ENCODE measurements around the gene ISY1. TPM values are rescaled to one million over a fixed set of nuclear protein-coding genes. Genes with fewer than 3 reads are reported as not detected.

Gene ISY1
- total RNA-seq, 4 donors from 2014 or later, result 22.6 to 30.4 (median 25.7) TPM

DNA sequence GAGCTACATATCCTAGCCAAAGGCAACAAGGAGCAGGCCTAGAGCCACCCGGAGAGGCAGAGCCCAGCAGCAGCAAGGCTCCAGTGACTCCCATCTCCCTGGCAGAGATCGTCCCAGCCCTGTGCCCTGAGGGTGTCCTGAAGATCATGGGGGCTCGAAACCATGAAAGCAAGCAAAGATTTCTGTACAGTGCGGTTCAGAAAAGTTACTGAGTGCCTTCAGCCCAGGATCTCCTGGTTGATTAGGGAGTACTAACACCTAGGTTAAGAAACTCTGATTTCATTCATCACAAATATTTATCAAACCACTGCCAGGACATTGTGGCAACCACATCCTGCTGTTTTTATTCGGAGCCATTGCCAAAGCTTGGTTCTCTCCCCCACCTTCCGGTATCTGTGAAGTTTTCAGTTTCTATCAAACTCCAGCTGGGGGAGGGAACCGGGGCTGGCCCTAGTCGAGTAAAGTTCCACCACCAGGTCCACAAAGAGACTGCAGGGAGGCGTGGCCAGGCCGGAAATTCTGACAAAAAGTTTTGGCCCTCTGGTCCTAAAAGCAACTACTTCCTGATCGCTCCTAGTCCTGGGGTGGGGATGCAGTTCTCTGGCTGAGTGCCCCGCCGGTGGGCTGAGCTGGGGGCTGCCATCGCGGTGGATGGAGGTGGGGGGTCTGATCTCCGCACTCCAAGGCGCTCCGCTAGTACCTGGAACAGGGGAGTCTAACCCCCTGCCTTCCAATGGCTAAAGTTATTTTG, 40.4 kb downstream of the ISY1 start:
- TF ChIP-seq POLR2A (IDR thresholded peaks at IDR 0.05) (peak; percentile 29 to 54), EP300 (IDR thresholded peaks at IDR 0.05) (no peak), POLR2AphosphoS5 (IDR thresholded peaks at IDR 0.05) (no peak)
- TF ChIP-seq, protein P1, sequence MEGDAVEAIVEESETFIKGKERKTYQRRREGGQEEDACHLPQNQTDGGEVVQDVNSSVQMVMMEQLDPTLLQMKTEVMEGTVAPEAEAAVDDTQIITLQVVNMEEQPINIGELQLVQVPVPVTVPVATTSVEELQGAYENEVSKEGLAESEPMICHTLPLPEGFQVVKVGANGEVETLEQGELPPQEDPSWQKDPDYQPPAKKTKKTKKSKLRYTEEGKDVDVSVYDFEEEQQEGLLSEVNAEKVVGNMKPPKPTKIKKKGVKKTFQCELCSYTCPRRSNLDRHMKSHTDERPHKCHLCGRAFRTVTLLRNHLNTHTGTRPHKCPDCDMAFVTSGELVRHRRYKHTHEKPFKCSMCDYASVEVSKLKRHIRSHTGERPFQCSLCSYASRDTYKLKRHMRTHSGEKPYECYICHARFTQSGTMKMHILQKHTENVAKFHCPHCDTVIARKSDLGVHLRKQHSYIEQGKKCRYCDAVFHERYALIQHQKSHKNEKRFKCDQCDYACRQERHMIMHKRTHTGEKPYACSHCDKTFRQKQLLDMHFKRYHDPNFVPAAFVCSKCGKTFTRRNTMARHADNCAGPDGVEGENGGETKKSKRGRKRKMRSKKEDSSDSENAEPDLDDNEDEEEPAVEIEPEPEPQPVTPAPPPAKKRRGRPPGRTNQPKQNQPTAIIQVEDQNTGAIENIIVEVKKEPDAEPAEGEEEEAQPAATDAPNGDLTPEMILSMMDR (IDR thresholded peaks at IDR 0.05), result peak in 2 of 4 experiments; percentile 50 to 62
- peak overlapping the region; percentile 71 to 94 for H3K4me3 ChIP-seq
- H3K4me1 ChIP-seq, result peaks cover 3 to 49% (median 17%) of the 10 kb centered on the region in 3 donors
- 0 to 5% methylated on average over 3 to 9 of the region's 18 CpGs for WGBS, 2 donors (ENCODE audit: low coverage in 1 of 2)
- peak overlapping the region; percentile 80 to 96 (median 93) for H3K27ac ChIP-seq
- no peaks in the 10 kb centered on the region for H3K9me3 ChIP-seq
- H3K27me3 ChIP-seq, result no peaks in the 10 kb centered on the region
- H3K36me3 ChIP-seq, result peaks cover 0 to 5% of the 10 kb centered on the region in 2 donors
- peak; percentile 64 for ATAC-seq

- Histone ChIP-seq H3K36me3 (peaks cover 0 to 10% of the 10 kb centered on the region in 2 donors), H3K27me3 (no peaks in the 10 kb centered on the region), H3K27ac (peak overlapping the region; percentile 1 to 96 (median 72)), H3K4me3 (peak overlapping the region in 1 of 2 donors; percentile 94), H3K9me3 (no peaks in the 10 kb centered on the region), H3K4me1 (peaks cover 3 to 49% (median 17%) of the 10 kb centered on the region in 3 donors)
- ATAC-seq, result no peak
- 32 to 52% methylated on average over 5 to 9 of the region's 13 CpGs for WGBS, 2 donors (ENCODE audit: low coverage in 1 of 2)
- TF ChIP-seq EP300 (IDR thresholded peaks at IDR 0.05) (no peak), POLR2A (IDR thresholded peaks at IDR 0.05) (no peak)
These were observed 41.3 kb downstream of the ISY1 start for GRCh38 chr3:129119365-129120100.

DNA sequence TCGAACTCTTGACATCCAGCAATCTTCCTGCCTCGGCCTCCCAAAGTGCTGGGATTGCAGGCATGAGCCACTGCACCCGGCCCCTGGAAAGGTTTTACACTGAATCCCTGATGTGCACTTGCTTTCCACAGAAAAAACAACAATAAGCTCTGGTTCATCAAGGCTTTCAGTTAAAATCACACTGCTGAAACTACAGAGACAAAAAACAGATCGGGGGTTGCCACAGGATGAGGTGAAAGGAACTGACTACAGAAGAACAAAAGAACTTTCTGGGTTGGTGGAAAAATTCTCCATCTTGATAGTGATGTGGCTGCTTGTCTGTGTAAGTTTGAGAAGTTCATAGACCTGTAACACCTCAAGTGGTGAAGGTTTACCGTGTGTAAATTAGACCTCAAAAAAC, 42.1 kb downstream of the ISY1 start:
- no peak overlapping the region for H3K4me3 ChIP-seq
- TF ChIP-seq, protein P1 (IDR thresholded peaks at IDR 0.05), result no peak
- no peak for TF ChIP-seq EP300 (IDR thresholded peaks at IDR 0.05)
- no peak for TF ChIP-seq POLR2AphosphoS5 (IDR thresholded peaks at IDR 0.05)
- no peak for TF ChIP-seq POLR2A (IDR thresholded peaks at IDR 0.05)
- H3K27me3 ChIP-seq, result no peaks in the 10 kb centered on the region
- ATAC-seq, result no peak
- peak overlapping the region in 1 of 4 donors; percentile 94 for H3K27ac ChIP-seq
- 83 to 93% methylated on average over 2 to 3 of the region's 5 CpGs for WGBS, 2 donors (ENCODE audit: low coverage in 1 of 2)
- peaks cover 0 to 16% of the 10 kb centered on the region in 2 donors for H3K36me3 ChIP-seq
- H3K9me3 ChIP-seq, result no peaks in the 10 kb centered on the region
- H3K4me1 ChIP-seq, result peaks cover 3 to 49% (median 17%) of the 10 kb centered on the region in 3 donors

DNA sequence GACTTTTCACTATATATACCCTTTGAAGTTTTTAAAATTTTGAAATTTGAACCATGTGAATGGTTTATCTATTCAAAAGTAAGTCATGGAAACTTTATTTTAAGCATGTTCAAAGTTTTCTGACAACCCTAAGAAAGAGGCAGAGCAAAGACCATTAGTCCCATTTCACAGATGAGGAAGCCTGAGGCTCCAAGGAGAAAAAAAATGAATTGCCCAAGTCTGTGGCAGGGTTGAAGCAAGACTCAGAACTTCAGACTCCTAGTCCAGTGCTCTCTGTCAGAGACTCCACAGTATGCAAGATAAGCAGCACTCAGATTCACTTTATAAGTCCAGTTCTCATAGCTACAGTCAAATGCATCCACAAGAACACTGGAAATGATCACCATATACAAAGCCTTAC, 43.7 kb downstream of the ISY1 start:
- Histone ChIP-seq H3K4me1 (peaks cover 3 to 41% (median 17%) of the 10 kb centered on the region in 3 donors), H3K4me3 (no peak overlapping the region), H3K36me3 (peaks cover 0 to 29% of the 10 kb centered on the region in 2 donors), H3K27ac (no peak overlapping the region), H3K27me3 (no peaks in the 10 kb centered on the region), H3K9me3 (no peaks in the 10 kb centered on the region)
- TF ChIP-seq EP300 (IDR thresholded peaks at IDR 0.05) (no peak), POLR2AphosphoS5 (IDR thresholded peaks at IDR 0.05) (no peak), POLR2A (IDR thresholded peaks at IDR 0.05) (no peak)
- TF ChIP-seq, protein P1 (IDR thresholded peaks at IDR 0.05), result no peak
- no peak for ATAC-seq

GRCh38 chr3:129116482-129116946, 44.3 kb downstream of the ISY1 start:
- ATAC-seq, result no peak
- no peak overlapping the region for H3K4me3 ChIP-seq
- no peaks in the 10 kb centered on the region for H3K9me3 ChIP-seq
- TF ChIP-seq POLR2A (IDR thresholded peaks at IDR 0.05), result no peak
- no peak for TF ChIP-seq POLR2AphosphoS5 (IDR thresholded peaks at IDR 0.05)
- TF ChIP-seq, protein P1 (IDR thresholded peaks at IDR 0.05), result no peak
- no peak for TF ChIP-seq EP300 (IDR thresholded peaks at IDR 0.05)
- WGBS, 2 donors (ENCODE audit: low coverage in 1 of 2), result 52 to 63% methylated on average over 2 to 5 of the region's 5 CpGs
- H3K27me3 ChIP-seq, result no peaks in the 10 kb centered on the region
- H3K36me3 ChIP-seq, result peaks cover 0 to 34% of the 10 kb centered on the region in 2 donors
- peaks cover 3 to 37% (median 17%) of the 10 kb centered on the region in 3 donors for H3K4me1 ChIP-seq
- no peak overlapping the region for H3K27ac ChIP-seq
